ENCODE data around the gene SVOP. TPM values are rescaled to one million over a fixed set of nuclear protein-coding genes. Genes with fewer than 3 reads are reported as not detected.
"Not testable (repeated sequence)": the region's sequence is repeated elsewhere in the genome, so short reads cannot be mapped to it uniquely, and the experiment has no call there.

Gene SVOP, protein sequence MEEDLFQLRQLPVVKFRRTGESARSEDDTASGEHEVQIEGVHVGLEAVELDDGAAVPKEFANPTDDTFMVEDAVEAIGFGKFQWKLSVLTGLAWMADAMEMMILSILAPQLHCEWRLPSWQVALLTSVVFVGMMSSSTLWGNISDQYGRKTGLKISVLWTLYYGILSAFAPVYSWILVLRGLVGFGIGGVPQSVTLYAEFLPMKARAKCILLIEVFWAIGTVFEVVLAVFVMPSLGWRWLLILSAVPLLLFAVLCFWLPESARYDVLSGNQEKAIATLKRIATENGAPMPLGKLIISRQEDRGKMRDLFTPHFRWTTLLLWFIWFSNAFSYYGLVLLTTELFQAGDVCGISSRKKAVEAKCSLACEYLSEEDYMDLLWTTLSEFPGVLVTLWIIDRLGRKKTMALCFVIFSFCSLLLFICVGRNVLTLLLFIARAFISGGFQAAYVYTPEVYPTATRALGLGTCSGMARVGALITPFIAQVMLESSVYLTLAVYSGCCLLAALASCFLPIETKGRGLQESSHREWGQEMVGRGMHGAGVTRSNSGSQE
- under 1 TPM; 0.10 to 0.12 TPM for total RNA-seq
- long read RNA-seq = 0 reads

DNA sequence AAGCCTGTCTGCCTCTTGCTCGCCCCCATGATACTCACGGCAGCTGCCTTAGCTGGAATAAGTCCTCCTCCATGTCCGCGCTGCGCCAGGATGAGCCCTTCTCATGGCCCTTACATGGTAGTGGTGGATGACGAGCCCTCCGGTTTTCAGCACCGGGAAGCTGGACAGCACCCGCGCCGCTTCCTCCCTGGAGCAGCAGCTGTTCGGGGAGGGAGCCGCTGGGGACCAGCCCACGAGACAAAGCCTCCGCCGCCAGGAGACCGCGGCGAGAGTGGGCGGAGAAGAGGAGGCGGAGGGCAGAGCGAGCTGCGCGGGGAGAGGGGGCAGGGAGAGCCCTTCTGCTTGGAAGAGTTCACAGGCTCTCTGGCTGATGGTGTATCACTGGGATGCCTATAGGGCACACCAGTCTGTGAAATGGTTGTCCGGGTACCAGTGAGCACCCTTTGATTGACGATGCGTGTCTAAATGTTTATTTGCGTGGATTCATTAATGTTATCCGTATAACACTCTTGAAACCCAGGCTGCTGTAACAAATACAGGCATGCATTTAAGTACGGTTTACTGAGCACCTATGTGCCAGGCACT lies at the start of gene SVOP:
Gene SVOP, minus strand, starts transcription at position 273 of the 585 bp plus-strand sequence. Its CDS starts 200 bp downstream, at position 73.
- DNase-seq (peak; percentile 87), ATAC-seq (peak; percentile 99)
- intact Hi-C loops (cut with DNase I) = no loop called here

DNA sequence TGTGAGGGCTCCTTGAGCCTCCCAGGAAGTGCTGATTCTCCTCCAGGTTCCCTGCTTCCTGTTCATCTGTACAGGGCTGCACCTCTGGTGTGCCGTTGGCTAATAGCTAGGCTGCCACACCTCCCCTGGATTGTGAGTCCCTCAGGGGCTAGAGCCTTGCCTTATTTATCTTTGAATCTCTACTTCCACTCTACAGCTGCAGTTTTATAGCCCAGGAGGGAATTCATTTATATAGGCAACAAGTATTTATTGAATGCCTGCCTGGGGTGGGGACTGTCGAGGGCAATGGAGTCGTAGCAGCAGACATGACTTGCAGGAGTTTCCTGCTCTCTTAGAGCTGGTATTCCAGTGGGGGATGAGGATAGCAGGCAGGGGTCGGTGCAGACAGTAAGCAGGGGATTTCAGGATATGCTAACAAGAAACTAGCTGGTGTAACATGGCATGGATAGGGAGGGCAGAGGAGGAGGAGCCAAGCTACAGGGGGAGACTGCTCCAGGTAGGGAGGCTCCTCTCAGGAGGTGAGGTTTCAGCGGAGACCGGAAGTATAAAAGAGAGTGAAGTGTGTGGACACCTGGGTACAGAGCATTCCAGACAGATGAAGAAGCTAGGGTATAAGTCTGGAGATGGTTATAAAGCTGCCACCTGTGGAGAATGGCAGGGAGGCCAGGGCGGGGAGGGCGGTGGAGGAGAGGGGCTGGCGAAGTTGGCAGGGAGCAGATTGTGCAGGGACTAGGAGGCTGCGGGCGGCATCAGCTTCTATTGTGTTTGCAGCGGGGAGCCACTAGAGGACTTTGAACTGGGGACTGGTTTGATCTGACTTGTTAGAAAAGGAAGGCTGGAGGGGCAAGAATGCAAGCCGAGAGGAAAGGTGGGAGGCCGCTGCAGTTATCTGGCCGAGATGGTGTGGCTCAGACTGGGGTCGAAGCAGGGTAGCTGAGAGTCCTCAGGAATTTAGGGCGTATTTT lies 48.7 kb upstream of the SVOP start:
- ATAC-seq (no peak), DNase-seq (no peak)
- intact Hi-C loops (cut with DNase I) = no loop called here

DNA sequence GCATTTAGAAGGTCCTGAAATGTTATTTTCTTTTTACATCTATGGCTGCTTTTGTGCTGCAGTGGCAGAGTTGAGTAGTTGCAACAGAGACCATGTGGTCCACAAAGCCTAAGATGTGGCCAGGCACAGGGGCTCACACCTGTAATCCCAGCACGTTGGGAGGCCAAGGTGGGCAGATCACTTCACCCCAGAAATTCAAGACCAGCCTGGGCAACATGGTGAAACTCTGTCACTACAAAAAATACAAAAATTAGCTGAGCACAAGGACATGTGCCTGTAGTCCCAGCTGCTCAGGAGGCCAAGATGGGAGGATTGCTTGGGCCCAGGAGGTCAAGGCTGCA lies 45.0 kb upstream of the SVOP start:
- intact Hi-C loops (cut with DNase I) = no loop called here
- DNase-seq = no peak
- no peak for ATAC-seq

DNA sequence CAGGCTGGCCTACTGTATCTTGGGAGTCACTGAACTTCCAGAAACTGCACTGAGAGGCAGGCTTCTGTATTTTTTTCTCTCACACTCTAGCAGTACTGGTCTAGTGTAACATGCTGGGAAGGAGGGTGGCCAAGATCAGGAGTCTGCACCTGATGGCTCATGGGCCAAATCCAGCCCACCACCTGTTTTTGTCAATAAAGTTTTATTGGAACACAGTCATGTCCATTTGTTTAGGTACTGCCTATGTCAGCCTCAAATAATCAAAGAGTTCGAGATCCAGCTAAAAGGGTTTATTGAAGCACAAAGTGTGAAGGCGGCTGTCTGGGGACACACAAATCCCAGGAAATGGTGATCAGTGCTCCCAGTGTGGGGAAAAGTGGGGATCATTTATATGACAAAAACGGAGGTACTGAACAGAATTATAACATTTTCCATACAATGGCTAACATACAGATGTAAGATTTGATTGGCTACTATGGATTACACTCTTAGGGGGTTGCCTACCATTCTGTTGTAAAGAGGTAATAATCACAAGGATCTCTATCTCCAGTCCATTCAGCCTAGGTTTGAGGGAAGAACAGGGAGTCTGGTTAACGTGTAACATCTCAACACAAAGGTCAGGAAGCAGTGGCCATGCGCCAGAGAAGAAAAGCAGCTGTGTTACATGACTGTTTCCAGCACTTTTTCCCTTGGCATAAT lies 44.4 kb upstream of the SVOP start:
- intact Hi-C loops (cut with DNase I) = no loop called here
- ATAC-seq (no peak), DNase-seq (no peak)

DNA sequence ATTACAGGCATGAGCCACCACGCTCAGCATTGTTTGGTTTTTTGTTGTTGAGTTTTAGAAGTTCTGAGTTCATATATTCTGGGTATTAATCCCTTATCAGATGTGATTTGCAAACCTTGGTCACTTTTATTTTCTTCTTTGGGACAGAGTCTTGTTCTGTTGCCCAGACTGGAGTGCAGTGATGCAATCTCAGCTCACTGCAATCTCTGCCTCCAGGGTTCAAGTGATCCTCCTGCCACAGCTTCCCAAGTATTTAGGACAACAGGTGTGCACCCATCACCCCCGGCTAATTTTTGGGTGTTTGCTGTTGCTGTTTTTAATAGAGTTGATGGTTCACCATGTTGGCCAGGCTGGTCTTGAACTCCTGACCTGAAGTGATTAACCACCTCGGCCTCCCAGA lies 43.3 kb upstream of the SVOP start:
- intact Hi-C loops (cut with DNase I) = no loop called here
- DNase-seq = no peak
- no peak for ATAC-seq

DNA sequence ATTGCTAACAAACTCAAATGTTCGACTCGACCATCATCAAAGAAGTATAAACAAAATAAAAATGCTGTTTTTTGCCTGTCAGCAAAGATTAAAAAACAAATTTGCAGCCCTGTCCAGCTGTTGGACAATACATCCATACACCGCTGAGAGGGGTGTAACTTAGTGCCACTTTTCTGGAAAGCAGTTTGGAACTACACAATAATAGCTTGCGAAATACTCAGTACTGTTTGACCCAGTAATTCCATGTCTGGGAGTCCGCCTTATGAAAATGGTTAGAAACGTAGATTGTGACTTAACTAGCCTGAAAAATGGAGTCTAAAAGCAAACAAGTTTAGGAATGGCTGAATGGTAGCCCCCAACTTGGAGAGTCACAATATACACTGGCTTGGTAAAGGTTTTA lies 37.9 kb upstream of the SVOP start:
- DNase-seq = no peak
- intact Hi-C loops (cut with DNase I) = no loop called here
- peak in 1 of 2 donors; percentile 47 for ATAC-seq

DNA sequence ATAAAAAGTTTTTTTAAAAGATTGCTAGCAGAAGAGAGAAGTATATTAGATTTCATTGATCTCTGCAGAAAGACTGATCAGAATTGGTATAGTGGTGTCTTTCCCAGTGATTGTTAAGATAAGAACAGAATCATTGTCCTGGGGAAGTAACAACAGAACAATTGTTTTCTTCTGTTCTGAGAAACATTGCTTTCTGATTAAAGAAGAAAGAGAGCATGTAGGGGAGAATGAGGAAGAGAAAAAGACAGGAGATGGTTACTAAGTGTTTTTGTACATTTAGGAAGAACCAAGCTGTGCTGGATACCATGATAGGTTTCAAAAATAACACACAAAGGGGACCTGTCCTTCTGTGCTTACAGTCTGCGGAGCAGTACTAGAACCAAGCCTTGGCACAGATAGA lies 36.5 kb upstream of the SVOP start:
- ATAC-seq = no peak
- intact Hi-C loops (cut with DNase I) = no loop called here
- DNase-seq = no peak

DNA sequence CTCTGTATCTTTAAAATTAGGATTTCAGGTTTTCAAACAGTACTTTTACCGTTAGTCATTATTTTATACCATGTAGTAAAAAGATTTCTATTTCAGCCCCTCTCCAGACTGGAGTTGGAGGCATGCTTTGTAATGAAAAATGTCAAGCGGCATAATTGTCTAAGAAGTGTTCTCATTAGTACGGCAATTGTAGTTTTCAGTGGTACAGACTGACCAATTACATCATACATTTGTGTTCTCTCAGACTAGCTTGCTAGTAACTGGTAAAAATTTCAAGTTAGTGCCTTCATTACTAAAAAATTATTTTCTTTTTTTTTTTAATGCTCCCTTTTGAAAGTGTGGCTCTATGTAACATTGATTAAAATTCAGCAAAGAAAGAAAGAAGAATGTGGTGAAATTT lies 36.0 kb upstream of the SVOP start:
- intact Hi-C loops (cut with DNase I) = no loop called here
- ATAC-seq (no peak), DNase-seq (no peak)

DNA sequence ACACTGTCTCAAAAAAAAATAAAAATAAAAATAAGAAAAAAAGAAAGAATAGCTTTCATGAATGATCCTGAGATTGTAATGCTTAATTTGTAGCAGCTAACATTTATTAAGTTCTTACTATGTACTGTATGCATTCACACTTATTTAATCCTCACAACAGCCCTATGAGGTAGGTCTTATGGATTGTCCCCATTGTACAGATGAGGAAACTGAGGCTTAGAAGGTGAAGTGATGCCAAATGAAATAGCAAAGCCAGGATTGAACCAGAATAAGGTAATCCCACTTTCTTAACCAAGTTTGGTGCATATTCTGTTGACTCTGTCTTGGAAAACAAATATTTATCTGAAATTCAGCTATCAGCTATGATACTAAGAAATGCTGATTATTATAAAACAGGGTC lies 33.7 kb upstream of the SVOP start:
- ATAC-seq = no peak
- intact Hi-C loops (cut with DNase I) = no loop called here
- no peak for DNase-seq

DNA sequence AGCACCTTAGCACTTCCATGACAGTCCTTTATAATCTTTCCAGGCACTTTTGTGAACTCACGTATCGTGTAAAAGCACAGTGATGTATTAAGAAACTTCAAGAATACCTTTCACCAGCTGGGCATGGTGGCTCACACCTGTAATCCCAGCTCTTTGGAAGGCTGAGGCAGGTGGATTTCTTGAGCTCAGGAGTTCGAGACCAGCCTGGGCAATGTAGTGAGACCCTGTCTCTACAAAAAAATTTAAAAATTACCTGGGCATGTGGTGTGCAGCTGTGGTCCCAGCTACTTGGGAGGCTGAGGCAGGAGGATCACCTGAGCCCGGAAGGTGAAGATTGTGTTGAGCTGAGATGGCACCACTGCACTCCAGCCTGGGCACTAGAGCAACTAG lies 33.3 kb upstream of the SVOP start:
- intact Hi-C loops (cut with DNase I); ATAC-seq; DNase-seq: not testable (repeated sequence)

DNA sequence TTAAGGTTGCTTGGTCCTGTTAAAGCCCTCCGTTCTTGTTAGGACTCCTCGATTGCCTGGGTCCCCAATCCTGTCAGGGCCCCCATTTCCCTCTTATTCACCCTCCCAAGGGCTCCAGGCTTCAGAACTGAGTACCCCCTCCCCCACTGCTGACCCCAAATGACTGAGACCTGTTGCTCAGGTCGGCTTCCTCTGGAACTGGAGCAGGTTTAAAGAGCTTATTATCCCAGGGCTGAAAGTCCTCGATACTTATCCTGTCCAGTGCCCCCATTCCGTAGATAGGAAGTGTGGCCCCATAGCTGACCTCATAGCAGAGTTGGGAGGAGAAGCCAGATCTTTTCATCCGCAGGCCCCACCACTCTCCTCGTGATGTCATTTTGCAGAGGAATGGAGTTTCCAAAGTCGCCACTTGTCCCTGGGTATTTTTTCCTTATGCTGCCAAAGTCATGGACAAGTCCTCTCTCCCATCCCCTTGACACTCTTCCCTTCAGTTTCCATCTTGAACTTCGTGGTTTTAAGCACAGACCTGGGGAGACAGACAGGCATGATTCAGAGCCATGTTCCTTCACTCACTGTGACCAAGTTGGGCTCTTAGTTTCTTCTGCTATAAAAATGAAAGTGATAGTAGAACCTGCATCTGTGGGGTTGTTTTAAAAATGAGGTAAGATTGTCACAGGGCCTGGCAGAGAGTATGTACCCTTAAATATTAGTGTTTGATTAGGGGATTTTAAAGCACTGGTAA lies 32.7 kb upstream of the SVOP start:
- DNase-seq (no peak), ATAC-seq (peak in 1 of 2 donors; percentile 5)
- intact Hi-C loops (cut with DNase I) = no loop called here

DNA sequence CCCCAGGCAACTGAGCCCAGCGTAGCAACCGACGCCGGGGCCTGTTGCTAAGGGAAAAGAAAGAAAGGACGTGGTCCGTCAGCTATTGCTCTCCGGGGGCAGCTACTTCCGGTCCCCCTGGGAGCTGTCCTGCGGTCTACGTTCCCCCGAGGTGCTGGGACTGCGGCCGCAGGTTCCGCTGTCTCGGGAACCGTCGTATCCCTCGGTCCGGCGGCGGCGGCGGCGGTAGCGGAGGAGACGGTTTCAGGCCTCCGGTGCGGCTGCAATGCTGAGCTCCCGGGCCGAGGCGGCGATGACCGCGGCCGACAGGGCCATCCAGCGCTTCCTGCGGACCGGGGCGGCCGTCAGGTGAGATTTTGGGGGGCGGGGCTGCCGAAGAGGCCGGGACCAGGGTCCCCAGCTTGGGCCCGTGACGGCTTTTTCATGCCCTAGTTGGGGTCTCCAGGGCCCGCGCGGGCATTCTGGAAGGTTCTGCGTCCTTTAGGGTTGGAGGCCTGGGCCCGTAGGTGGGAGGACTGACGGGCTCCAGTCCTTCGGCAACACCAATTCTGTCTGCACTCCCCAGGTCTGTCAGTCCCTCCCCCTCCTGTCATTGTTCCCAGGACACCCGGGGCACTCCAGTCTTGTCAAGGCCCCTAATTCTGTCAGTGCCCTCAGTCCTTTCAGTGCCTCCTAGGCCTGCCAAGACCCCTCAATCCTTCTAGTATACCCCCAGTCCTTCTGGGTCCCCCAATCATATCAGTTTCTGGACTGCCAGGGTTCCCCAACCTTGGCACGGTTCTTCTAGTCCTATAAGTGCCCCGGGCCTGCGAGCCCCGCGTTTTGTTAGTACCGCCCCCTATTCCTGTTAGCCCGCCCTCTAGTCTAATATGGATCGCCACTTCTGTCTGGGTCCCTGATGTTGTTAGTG lies 31.8 kb upstream of the SVOP start, which contains the start of gene USP30:
Gene USP30, plus strand, starts transcription at position 163 of the 910 bp plus-strand sequence. Its CDS starts 103 bp downstream, at position 266.
- intact Hi-C loops (cut with DNase I) = no loop called here

DNA sequence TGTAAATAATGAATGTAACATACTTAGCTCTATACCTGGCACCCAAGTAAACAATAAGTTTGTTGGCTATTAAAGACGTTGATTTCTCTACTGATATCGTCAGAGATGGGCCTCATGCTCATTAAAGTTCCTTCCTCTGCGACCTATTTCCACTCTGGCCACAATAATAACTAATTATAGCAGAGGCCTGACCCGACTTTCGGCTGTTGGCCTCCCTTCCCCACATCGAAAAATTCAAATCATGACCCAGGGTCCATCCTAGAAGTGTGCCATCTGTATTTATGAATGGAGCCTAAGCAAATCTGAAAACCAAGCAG lies 31.2 kb upstream of the SVOP start:
- intact Hi-C loops (cut with DNase I) = no loop called here
- peak in 1 of 2 donors; percentile 10 for ATAC-seq
- DNase-seq = no peak

More for the DNA sequence above, 31.8 kb upstream of the SVOP start, which contains the start of gene USP30:
- ATAC-seq (peak; percentile 97 to 98), DNase-seq (peak; percentile 85)

DNA sequence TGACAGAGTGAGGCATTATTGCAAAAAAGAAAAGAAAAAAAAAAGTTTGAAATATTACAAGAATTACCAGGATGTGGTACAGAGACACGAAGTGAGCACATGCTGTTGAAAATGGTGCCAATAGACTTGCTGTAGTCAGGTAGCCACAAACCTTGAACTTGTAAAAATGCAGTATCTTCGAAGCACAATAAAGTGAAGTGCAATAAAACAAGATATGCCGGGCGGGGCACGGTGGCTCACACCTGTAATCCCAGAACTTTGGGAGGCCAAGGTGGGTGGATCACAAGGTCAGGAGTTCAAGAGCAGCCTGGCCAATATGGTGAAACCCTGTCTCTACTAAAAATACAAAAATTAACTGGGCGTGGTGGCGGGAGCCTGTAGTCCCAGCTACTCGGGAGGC lies 28.9 kb upstream of the SVOP start:
- ATAC-seq; DNase-seq; intact Hi-C loops (cut with DNase I): not testable (repeated sequence)

DNA sequence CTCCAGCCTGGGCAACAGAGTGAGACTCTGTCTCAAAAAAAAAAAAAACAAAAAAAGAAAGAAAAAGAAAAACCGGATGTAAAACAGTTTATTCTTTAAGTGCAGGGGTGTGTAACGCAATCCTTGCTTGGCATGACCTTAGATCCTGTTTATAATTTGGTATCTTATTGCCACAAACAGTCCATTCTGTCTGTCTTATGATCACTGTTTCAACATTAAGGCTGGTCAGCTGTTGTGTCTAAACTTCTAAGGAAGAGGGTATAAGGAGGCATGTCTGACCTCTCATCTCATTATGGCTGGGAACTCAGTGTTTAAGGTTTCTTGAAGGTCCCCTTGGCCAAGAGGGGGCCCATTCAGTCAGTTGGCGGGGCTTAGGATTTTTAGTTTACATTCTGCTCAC lies 27.8 kb upstream of the SVOP start:
- intact Hi-C loops (cut with DNase I); DNase-seq; ATAC-seq: not testable (repeated sequence)

DNA sequence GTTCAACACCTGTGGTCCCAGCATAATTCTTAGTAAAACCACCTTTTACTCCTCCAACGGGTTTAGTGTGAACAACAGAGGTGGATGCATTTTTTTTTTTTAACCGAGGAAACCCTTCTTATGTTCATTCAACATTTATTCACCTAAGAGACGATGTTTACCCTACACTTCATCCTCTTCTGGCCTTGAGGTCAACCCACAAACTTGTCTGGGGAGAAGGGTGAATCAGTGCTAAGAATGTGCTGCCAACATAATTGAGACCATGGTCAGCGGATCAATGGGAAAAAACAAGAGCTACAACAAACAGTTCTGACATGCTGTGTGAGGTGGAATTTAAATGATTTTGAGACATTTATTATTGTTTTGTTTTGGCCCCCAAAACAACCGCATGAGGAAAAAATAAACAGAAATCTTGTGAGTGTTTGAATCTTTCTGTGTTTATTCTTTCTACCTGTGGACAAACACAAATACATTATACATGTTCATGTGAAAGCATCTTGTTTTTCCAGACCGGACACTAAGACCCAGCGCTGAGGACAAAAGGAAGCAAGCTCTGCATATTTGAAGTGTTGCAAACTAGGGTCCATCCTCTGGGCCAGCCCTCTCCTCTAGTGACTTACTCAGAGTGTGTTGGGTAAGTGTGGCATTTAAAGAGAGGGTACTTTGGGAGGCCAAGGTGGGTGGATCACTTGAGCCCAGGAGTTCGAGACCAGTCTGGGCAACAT lies 26.4 kb upstream of the SVOP start:
- intact Hi-C loops (cut with DNase I) = no loop called here
- no peak for DNase-seq
- ATAC-seq = no peak

DNA sequence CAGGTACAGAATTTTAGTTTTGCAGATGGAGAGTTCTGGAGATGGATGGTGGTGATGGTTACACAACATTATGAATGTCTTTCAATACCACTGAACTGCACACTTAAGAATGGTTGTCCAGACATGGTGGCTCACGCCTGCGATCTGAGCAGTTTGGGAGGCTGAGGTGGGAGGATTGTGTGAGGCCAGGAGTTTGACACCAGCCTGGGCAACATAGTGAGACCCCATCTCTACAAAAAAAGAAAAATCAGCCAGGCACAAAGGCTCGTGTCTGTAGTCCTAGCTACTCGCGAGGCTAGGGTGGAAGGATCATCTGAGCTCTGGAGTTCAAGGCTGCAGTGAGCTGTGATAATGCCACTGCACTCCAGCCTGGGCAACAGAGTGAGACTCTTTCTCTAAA lies 23.4 kb upstream of the SVOP start:
- DNase-seq (no peak), ATAC-seq (no peak)
- intact Hi-C loops (cut with DNase I) = no loop called here
